GM19455 (cell line): ENCODE results near the gene RNU5D-1.

Experiments used
- ATAC-seq: cut with Tn5 transposase; IDR thresholded peaks from one replicate; pipeline ENCODE4 v1.9.1; 2021; ENCODE audit not compliant: unreplicated experiment

The RNU5D-1 gene

GRCh38 chr1:44733784-44734183, 2.8 kb upstream of the RNU5D-1 start:
- no peak for ATAC-seq

GRCh38 chr1:44733365-44733764, 2.4 kb upstream of the RNU5D-1 start:
- ATAC-seq = no peak

- ATAC-seq = no peak
These were observed 5.8 kb downstream of the RNU5D-1 start for GRCh38 chr1:44724955-44725698.

DNA sequence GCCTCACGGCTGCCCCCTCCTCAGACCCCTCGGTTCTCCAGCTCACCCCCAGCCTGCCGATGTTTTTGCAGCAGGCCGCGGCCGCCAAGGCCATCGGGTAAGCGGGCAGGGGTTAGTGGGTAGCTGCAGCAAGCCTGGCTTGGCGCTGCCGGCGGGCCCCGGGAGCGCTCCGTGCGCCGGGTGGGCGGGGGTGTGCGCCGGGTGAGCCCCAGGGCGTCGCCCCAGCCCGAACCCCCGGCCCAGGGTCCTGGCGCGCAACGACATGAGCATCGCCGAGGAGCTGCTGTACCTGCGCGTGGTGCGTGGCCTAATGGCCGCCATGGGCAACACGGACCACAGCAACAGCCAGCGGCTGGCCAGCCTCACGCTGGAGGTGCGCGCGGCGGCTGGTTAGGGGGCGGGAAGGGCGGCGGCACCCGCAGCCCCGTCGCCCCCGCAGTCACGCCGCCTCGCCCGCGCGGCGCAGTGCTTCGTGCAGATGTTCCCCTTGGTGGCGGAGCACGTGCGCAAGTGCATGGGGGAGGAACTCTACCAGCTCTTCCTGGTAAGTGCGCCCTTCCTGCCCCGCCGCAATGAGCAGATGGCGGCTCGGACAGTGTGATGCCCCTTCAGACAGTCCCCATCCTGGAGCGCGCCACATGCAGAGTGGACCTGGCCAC, 6.5 kb downstream of the RNU5D-1 start:
- ATAC-seq = no peak

GRCh38 chr1:44723496-44724295, 7.3 kb downstream of the RNU5D-1 start:
- no peak for ATAC-seq

DNA sequence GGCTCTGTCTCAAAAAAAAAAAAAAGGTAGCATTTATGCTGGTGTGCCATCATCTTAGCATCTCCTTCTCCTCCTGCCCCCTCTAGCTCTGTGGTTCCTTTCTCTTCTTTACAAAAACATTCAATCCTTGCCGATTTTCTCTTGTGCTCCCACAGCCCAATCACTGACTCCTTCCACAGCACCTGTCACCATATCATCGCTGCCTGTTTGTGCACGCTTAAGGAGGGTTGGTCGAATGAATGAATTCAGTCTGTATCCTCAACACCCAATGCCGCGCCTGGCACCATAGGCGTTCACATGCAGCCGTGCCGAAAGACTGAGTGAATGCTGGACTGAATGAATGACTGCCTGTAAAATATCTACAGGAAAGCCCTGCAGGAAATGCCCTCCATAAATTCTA, 7.9 kb downstream of the RNU5D-1 start:
- ATAC-seq = no peak

DNA sequence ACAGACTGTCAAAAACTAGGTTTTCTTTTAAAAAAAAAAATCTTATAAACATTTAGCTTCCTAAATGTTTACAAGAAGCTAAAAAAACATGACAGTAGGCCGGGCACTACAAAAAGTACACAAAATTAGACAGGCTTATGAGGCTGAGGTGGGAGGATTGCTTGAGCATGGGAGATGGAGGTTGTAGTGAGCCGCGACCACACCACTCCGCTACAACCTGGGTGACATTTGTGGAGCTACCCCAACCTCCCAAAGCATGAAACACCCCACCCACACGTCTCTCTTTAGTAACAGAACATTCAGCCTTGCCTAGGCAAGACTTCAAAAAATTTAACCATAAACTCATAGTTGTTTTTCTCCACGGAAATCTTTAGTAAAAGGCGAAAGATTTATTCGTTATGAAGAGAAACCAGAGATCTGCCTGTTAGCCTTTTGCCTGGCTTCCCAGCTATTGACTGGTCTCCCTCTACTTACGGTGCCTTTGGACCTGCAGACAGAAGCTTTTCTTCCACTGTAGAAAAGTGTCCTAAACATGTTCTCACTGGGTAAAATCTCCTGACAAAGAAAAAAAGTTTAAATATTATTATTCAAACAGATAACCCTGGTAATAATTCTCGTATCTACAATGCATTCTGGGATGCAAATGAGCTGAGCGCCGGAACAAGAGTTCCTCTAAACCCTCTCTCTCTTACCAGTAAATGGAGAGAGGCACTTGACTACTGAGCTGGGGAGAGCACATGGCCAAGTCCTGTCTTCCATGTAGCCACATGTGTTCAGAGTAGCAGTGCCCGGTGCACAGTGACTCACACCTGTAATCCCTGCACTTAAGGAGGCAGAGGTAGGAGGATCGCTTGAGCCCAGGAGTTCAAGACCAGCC, 9.2 kb downstream of the RNU5D-1 start:
- peak; percentile 80 for ATAC-seq

GRCh38 chr1:44720281-44720680, 10.7 kb downstream of the RNU5D-1 start:
- no peak for ATAC-seq

GRCh38 chr1:44719318-44719717, 11.7 kb downstream of the RNU5D-1 start:
- no peak for ATAC-seq

- no peak for ATAC-seq
These were observed 12.9 kb downstream of the RNU5D-1 start for GRCh38 chr1:44718091-44718490.

DNA sequence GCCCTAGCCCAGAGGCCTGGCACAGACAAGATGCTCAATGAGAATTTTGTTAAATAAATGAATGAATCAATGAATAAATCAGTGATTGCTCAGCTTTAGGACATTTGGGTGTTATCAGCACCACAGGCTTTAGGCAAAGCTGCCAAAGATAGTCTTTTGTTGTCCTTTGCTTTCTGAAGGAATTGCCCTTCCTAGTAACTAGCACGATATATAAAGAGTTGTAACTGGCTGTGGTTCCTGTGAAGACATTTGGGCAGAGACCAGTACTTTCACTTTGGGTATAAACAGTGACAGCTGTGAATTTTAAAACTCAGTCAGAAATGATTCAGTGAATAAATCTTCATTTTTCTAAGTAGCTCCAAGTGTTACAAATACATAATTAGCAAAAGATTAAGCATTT, 13.3 kb downstream of the RNU5D-1 start:
- no peak for ATAC-seq

GRCh38 chr1:44717156-44717555, 13.8 kb downstream of the RNU5D-1 start:
- ATAC-seq = no peak

- no peak for ATAC-seq
These were observed 15.9 kb downstream of the RNU5D-1 start for GRCh38 chr1:44714944-44715571.

DNA sequence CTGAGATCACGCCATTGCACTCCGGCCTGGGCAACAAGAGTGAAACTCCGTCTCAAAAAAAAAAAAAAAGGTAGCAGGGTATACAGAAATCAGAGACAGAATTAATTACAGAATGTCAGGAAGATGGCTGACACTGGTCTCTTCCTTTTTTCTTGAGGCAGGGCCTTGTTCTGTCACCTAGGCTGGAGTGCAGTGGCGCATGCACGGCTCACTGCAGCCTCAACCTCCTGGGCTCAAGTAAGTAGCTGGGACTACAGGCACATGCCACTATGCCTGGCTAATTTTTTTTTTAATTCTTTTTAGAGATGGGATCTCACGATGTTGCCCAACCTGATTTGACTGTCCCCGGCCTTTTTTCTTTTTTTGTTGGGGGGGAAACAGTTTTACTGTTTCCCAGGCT, 16.4 kb downstream of the RNU5D-1 start:
- ATAC-seq = no peak

DNA sequence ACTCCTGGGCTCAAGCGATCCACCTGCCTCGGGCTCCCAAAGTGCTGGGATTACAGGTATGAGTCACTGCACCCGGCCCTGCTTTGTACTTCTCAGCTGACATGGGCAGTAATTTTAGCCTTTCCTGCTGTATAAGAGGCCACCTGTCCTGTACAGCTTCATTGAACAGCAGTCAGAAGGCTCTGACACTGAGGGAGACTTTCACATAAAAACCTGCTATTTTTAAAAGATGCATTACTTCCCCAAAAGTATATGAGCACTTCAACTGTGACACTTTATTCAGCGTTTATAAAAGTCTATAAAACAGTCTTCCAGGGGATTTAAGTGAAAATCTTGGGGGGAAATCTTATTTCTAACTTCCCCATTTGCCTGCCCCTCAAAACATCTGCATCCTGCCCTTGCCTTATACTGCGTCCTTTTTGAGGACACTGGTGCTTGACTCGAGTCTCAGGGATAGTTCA, 17.6 kb downstream of the RNU5D-1 start:
- ATAC-seq = no peak

GRCh38 chr1:44707959-44708831, 22.8 kb downstream of the RNU5D-1 start:
- no peak for ATAC-seq

DNA sequence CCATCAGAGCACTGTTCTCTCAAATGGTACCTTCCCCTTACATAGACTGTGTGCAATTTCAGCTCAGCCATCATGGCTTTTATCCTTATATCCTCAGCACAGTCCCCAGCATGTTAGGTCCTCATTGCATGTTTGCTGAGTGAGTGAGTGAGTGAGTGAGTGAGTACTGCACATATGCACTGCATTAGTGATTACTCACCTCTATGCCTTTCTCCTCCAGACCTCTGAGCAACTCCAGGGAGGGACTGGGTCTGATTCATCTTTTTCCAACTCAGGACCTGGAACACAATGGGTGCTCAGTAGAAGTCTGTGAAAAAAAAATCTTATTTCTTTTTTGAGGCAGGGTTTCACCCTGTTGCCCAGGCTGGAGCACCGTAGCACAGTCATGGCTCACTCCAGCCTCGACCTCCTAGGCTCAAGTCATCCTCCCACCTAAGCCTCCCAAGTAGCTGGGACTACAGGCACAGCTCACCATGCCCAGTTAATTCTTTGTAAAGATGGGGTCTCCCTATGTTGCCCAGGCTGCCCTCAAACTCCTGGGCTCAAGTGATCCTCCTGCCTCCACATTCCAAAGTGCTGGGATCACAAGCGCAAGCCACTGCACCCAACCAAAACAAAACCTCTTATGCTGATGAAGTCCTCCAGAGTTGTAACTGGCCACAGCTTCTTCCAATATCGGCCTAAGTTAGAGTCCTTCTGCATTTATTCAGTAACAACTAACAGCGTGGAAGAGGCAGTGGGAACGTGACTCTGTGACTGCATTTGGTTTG, 23.7 kb downstream of the RNU5D-1 start:
- ATAC-seq = no peak

- no peak for ATAC-seq
These were observed 25.0 kb downstream of the RNU5D-1 start for GRCh38 chr1:44705938-44706337.

- ATAC-seq = no peak
These were observed 25.5 kb downstream of the RNU5D-1 start for GRCh38 chr1:44705470-44705869.
